Daoy (cell line): Measurements from ENCODE around the gene CRIP2. TPM values are rescaled to one million over a fixed set of nuclear protein-coding genes. Genes with fewer than 3 reads are reported as not detected.

Experiments
- DNase-seq: peaks from one replicate; pipeline ENCODE4 v3.0.0-alpha.2; 2015; ENCODE audit warnings: low read depth
- total RNA-seq: library from RNA; depleted of rRNA; stranded (reverse); fragments of >200 nt; shearing (Covaris generic); gene quantifications from 2 replicates; pipeline ENCODE4 v1.2.3, GENCODE V29; 2014; rRNA removed

The CRIP2 gene, protein sequence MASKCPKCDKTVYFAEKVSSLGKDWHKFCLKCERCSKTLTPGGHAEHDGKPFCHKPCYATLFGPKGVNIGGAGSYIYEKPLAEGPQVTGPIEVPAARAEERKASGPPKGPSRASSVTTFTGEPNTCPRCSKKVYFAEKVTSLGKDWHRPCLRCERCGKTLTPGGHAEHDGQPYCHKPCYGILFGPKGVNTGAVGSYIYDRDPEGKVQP
- 88.8 and 94.1 TPM in 2 replicates for total RNA-seq

DNA sequence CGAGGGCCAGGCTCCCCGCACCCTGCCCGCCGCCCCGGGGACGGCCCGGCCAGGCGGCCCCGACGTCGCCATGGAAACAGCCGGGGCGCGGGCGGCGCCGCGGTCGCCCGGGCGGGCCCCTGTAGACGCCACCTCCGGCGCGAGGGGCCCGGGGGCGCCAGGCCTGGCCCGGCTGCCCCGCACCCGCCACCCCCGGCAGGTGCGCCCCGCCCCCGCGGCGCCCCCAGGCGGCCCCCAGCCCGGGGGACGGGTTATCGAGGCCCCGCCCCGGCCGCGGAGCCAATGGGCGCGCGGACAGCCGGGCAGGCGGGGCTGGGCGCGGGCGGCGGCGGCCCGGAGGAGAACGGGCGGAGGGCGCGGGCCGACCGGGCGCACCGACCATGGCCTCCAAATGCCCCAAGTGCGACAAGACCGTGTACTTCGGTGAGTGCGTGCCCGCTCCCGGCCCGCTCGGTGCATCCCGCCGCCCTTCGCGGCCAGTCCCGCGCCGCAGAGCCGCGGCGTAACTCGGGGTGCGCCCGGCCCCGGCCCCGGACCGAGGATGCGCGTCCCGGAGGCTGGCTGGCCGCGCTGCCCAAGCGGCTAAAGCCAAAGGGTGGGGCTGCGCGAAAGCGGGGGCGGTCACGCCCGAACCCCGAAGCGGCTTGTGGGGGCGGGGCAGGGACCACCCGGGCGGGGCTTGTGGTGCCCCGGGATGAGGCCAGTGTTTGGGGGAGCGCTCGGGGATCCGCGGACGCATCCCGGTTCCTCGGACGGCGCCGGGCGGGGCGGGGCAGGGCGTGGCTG is at the start of gene CRIP2:
Gene CRIP2, plus strand, starts transcription at position 339 of the 786 bp plus-strand sequence. Its CDS starts 42 bp downstream, at position 381.
- peak; percentile 75 for DNase-seq

DNA sequence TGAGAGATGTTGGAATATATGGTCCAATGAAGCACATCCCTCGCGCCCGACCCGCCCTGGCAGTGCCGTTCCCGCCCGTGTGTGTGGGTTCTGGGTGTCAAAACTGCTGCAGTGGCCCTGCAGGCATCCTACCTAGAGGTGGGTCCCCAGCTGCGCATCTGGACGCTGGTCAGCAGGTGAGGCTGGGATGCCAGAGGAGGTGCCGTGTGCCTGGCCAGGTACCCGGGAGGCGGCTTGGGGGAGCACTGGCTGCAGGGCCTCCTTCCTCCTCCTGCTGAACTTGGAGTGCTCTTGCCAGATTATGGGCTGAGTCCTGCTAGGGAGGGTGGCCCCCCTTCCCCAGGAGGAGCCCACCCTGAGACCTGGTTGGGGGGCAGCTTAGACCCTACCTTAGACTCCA is 49.8 kb upstream of the CRIP2 start:
- DNase-seq = no peak

DNA sequence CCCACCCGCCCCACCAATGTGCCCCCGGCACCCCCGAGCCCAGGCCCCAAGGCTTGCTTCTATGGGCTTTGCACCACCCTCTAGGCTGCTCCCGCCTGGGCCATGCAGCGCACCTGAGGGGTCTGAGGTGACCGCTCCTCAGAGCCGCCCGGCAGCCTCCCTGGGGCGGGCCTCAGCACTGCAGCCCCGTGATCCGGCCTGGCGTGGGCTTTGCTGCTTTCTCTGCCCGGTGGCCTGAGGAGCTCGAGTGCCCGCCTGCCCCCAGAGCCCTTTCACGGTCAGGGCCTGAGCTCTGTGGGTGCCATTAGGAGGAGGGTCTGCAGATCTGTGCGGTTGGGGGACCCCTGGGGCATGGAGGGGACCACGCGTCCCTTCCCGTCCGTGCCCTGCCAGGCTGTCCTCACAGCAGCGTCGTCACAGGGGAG is 48.8 kb upstream of the CRIP2 start:
- DNase-seq = no peak

DNA sequence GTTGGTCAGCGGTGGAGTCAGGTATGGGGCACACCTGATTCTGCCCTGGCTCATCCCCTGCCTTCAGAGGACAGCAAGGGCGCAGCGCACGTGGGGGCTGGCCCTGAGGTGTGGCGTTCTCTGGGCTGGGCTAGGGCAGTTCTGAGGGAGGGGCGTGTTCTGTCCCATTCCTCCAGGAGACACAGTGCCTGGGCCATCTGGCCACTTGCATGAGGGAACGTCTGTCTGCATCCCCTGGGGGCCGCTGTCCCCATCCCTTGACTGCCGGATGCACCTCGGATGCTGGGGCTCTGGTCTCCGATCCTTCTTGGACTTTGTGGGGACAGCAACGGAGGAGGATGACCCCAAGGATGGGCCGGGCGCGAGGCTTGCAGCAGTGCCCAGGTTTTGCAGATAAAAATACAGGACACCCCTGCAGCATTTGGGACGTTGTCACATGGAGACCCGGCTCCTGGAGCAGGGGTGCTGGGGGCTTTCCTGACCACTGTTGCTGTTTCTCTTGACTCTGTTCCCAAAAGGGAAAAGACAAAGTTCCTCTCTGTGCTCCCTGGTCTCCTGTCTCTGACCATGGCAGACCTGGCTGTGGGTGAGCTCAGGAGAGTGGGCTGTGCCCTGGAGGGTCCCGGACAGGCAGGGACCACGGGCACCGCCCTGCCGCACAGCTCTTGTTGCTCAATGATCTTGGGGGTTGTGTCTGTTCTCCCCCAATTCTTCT is 48.0 kb upstream of the CRIP2 start:
- no peak for DNase-seq

DNA sequence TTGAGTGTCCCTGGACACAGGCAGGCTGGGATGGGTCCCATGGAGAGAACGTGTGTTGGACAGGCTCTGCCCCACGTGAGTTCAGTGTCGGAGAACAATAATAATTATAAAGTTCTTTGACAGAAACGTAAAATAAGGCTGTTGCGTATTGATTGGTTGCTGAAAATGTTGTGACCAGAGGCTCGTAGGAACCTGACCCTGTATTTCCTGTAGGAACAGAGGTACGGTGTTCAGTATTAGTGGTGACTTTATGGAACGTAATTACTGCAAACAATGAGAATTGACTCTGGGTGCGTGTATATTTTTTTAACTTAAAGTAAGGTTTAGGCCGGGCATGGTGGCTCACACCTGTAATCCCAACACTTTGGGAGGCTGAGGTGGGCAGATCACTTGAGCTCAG is 47.2 kb upstream of the CRIP2 start:
- no peak for DNase-seq

DNA sequence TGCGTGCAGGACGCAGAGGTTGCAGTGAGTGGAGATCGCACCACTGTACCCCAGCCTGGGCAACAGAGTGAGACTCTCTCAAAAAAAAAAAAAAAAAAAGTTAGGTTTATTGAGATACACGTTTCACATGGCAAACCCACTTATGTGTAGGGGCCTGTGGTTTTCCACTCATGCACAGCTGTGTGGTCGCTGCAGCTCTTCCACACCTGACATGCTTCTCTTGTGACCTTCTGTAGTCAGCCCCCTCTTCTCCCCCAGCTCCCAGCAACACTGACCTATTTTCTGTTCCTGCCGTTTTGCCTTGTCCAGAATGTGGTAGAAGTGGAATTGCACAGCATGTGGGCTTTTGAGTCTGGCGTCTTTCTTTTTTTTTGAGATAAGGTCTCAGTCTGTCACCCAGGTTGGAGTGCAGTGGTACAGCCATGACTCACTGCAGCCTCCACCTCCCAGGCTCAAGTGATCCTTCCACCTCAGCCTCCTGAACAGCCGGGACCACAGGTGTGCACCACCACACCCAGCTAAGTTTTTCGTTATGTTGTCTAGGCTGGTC is 46.6 kb upstream of the CRIP2 start:
- no peak for DNase-seq

DNA sequence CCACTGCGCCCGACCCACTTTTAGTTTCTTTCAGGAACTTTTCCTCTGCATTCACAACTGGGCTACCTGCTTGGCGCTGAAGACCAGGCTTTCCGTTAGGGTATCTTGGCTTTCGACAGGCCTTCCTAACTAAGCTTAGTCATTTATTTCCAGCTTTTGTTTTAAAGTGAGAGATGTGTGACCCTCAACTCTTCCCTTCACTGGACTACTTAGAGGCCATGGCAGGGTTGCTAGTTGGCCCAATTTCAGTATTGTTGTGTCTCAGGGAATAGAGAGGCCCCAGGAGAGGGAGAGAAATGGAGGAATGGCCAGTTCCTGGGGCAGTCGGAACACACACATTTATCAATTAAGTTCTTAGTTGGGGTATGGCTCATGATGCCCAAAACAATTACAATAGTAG is 44.6 kb upstream of the CRIP2 start:
- DNase-seq = no peak

DNA sequence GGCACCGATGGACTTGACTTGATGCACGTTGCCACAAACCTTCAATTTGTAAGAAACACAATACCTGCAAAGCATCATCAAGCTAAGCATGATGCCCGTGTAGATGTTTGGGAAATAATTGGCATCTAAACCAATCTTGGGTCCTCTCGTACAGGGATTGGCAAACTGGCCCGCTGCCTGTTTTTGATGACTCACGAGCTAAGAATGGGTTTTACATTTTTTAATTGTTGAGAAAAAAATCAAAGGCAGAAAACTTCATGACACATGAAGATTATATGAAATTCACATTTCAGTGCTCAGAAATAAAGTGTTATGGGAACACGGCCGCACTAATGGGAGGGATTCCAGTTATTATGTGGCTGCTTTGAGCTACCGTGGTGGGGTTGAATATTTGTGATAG is 44.1 kb upstream of the CRIP2 start:
- DNase-seq = peak; percentile 68

DNA sequence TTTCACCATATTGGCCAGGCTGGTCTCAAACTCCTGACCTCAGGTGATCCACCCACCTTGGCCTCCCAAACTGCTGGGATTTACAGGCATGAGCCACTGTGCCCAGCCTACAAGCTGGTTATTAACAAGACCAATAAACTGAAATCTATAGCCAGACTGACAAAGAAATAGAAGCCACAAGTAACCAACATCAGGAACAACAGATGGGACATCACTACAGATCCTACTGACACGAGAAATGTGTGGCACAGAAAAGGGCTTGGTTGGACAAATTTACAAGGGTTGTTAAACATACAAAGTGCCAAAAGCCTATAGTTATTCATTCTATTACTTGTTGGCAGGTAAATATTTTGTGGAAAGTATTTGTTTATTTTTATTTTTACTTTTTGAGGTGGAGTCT is 43.4 kb upstream of the CRIP2 start:
- no peak for DNase-seq

DNA sequence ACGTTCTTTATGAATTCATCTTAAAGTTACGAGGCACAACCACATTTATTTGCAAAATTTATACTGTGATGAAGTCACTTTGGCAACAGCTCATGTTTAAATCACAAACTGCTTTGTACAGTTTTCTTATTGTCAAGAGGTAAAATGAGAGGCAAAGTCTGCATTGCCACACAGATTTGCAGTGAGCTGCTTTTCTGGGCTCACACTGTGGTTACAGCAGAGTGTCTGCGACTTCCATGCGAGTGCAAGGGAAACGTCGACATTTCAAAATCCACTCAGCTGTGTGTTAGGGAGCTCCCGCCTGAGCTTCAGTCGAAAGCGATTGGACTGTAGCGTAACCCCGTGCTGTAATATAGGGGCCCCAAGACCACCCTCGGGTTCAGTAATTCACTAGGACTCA is 42.0 kb upstream of the CRIP2 start:
- no peak for DNase-seq

DNA sequence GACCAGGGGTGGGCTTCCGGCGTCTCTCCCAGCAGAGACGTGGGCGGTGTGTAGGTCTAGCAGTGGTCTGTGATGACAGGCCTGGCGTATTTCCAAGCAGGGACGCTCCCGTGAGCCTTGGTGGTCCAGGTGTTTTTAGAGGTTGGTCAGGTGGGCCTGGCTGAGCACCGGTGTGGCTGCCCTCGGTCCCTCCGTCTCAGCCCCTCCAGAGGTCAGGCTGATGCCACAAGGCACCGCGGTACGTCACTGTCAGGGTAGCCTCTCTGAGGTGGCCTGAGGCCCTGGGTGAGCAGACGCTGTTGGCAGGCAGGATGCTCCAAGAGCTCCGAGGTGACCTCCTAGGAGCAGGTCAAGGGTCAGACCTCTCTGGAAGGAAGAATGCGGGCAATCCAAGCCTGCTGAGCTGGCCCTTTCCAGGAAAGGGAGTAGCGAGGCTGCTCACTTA is 41.4 kb upstream of the CRIP2 start:
- no peak for DNase-seq

DNA sequence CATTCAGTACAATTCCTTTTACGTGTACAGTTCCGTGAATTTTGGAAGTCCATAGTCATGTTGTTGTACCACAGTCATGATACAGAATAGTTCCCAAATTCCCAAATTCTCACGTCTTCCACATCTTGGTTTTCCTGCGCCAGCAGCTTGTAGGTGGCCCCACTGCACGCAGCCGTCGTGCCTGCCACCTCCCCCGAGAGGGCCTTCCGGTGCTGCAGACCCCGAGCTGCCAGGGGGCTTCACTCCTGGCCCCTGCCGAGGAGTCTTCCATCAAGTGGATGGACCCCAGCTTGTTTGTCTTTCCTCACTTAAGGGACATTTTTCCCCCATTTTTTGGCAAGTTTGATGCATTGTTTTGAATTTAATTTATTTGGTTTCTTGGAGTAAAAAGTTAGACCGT is 38.2 kb upstream of the CRIP2 start:
- DNase-seq = no peak

DNA sequence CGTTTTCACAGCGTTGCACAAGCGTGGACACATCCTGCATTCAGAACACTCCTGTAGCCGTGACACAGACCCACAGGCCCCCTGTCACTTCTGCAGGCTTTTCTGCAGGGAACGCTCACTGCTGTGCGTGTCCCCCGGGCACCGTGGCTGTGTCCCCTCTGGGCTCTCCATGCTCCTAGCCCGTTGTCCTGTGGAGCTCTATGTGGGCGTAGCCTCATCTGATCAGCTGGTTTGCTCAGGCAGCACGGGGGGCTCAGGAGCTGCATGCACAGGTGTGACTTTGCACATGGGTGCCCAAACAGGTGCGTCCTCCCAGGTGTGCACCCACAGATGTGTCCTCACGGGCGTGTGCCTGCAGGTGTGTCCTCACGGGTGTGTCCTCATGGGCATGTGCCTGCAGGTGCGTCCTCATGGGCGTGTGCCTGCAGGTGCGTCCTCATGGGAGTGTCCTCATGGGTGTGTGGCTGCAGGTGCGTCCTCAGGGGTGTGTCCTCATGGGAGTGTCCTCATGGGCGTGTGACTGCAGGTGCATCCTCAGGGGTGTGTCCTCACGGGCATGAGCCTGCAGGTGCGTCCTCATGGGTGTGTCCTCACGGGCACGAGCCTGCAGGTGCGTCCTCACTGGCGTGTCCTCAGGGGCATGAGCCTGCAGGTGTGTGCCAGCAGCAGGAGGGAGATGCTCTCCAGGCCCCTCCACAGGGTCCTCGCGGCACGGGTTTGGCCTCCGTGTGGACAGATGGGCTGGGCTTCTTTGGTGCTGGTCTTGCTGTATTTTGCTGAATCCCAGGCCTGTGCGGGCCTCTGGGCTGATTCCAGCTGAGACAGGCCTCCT is 37.5 kb upstream of the CRIP2 start:
- no peak for DNase-seq

DNA sequence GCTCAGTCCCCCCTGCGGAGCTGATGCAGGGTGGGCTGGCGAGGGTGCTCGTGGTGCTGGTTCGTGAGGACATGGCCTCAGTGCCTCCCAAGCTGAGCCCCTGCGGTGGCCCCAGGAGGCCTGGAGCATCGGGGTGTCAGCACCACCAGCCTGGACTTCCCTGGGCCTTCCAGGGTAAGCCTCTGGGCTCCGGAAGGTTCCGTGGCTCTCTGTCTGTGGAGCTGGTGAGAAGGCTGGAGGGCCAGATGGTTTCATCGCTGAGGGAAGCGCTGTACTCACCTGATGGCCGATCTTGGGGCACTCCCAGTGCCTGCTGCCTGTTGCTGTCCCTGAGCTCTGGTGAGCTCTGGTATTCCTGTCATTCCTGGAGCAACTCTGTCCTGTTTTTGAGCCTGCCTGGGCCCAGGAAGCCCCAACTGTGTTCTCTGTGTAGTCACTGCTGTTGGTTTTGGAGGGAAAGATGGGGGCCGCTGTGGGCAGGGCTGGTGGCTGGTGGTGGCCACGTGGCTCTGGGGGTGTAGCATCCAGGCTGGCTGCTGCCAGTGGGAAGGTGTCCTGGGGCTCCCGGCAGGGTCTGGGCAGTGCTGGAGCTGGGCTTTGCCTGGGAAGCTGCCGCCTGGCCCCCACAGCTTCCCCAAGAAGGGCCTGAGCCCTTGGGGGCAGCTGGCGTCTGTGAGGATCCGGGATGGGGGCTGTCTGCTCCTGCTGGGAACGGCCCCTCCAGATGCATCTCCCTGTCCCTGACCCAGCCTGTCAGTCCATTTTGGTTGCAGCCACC is 36.7 kb upstream of the CRIP2 start:
- no peak for DNase-seq

DNA sequence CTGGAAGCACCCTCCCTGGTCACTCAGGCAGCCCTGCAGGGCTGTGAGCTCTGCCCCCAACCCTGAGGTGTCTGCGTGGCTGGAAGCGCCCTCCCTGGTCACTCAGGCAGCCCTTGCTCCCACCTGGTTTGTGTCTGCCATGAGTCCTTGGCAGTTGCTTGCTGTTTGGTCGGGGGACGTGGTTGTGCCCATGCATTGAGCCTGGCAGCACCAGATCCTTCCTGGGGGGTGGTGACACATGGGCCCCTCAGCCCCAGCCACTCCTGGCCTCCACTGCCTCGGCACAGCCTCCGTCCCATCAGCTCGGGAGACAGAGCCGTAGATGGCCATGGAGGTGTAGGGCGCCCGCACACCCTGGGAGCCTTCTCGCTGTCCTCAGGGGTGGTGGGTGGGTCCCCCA is 35.4 kb upstream of the CRIP2 start:
- no peak for DNase-seq

DNA sequence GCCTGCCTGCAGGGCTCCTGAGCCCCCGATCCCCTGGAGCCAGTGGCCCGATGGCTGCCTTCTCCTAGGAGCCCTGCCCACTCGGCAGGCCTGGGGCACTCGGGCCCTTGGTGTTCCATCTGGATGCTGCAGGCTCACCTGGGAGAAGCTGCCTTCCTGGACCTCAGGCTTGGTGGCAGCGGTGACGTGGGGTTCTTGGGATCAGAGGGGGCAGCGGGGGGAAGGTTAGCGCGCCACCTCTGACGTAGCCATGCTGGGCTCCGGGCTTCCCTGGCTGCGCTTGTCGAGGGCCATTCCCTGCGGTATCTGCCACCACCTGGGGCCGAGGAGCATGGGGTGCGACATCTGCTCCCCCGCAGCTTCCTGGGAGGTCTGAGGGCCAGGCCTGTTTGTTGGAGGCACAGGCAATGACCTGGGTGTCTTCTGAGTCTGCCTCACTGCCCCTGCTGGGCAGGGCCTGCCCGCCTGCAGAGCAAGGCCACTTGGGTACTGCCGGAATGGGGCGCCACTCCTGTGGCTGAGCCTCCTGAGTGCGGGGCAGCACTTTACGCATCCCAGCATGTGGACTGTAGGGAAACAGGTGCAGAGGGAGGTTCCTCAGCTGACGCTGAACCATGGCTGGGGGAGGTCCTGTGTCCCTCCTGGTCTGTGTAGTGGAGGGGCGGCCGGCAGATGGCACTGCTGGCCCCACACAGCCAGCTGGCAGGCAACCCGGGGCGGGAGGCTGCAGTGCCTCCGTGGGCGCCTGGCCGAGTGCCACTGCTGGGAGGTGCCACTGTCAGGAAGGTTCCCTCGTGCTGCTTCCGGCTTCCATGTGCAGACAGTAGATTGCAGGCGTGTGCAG is 34.7 kb upstream of the CRIP2 start:
- peak; percentile 50 for DNase-seq

DNA sequence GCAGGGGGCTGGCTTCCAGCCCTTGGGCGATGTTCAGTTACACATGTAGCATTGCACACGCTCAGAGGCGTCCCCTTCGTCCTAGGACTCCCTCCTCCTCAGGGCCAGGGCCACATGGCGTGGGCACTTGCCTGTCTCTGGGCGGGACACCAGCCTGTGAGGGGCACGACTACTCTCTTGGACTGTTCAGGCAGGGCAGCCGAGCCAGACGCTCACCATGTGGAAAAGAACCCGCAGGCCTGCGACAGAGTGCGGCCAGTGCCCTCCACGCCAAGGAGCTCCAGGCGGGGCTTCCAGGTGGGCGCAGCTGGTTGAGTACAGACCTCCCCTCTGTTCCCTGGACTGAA is 34.1 kb upstream of the CRIP2 start:
- DNase-seq = no peak

DNA sequence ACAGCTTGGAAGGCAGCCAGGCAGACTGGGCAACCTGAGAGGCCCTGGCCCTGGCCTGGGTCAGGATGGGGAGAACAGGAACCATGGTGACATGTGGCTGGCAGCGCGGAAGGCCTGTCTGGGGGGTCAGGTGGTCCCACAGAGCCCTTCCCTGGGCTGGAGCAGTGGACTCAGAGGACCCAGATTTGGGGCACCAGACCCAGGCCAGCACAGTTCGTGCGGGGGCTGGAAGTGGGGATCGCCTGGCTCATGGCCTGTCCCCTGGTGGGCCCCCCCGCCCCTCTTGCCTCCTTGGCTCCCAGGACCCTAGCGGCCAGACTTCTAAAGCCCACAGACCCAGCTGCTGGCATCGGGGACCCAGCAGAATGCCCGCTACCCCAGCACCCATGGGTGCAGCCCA is 33.6 kb upstream of the CRIP2 start:
- no peak for DNase-seq

DNA sequence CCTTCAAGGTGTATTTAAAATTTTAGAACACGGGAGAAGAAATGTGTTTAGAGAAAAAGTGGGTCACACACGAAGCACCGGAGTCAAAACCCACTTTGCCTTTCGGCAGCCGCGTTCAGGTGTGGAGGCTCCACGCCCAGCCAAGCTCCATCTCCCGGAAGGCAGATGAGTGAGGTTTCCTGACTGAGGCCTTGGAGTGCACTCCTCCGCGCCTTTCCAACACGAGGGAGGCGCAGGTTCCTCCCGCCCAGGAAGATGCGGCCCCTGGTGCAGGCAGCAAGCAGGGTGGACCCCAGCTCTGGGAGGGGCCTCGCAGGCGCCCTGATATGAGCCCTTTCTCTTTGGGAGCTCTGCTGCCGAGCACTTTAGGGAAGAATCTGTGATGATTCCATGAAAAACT is 32.5 kb upstream of the CRIP2 start:
- no peak for DNase-seq

DNA sequence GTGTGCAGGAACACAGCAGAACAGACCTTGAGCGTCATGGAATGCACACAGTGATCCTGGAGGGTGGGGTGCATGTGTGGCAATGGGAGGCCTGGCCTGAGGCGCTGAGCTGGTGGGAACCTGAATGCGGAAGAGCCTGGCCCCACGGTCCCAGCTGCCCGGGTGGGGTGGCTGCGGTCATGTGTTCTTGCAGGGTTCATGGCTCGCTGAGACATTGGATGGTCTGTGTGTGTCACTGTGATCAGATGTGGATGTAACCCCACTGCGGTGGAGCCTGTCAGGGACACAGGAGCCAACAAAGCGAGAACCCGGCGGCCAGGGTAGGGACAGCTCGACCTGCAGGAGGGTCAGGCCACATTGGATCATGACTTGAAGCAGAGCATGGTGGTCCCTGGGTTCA is 31.8 kb upstream of the CRIP2 start:
- DNase-seq = no peak
